ENCODE data around the gene CYP27C1. TPM values are rescaled to one million over a fixed set of nuclear protein-coding genes. Genes with fewer than 3 reads are reported as not detected.

The CYP27C1 gene
- total RNA-seq, result 0.35 TPM
- not detected for polyA plus RNA-seq (ENCODE audit: insufficient read depth, low read depth, low replicate concordance)
- long read RNA-seq, donor 1, result 0 reads
- long read RNA-seq, donor 2, result 0 reads
- long read RNA-seq, donor 3, result 0 reads
- long read RNA-seq, donor 4, result 0 reads
- long read RNA-seq, donor 5, result 0 reads
- long read RNA-seq, donor 6, result 0 reads
- long read RNA-seq, donor 7, partial matches to known transcripts, result 2 of 2 reads
- long read RNA-seq, donor 7, other reads (novel, unspliced or antisense), result 0 of 2 reads
- long read RNA-seq, donor 8, result 0 reads
- long read RNA-seq, donor 9, result 0 reads
- long read RNA-seq, donor 10, result 0 reads

GRCh38 chr2:127220102-127220767, at the start of gene CYP27C1:
CYP27C1 (minus strand) TSS chr2:127220299; CDS start chr2:127220270, 29 bp downstream.
- DNase-seq (peak in 4 of 5 donors; percentile 72 to 84 (median 77)), FAIRE-seq (no peak)
- Histone ChIP-seq H3K9ac (ENCODE audit: low read length in 3 of 3) (peak within 1 kb of the TSS in 1 of 3 donors; percentile 53), H3K27ac (ENCODE audit: low read depth in 2 of 2, low read length in 2 of 2) (no peak within 1 kb of the TSS), H3K27me3 (ENCODE audit: control insufficient read depth, insufficient read depth, low read length) (no peaks in the 10 kb centered on the region), H3K9me3 (ENCODE audit: control insufficient read depth in 2 of 3, insufficient read depth in 1 of 3, low read length in 3 of 3) (no peaks in the 10 kb centered on the region), H3K36me3 (ENCODE audit: control insufficient read depth in 2 of 3, insufficient read depth in 3 of 3, low read length in 3 of 3) (no peaks in the 10 kb centered on the region), H3K4me1 (ENCODE audit: control insufficient read depth in 2 of 3, insufficient read depth in 2 of 3, low read depth in 1 of 3, low read length in 3 of 3) (peaks cover 0 to 7% (median 0%) of the 10 kb centered on the region in 3 donors), H3K4me3 (ENCODE audit: low read length in 3 of 3) (peak within 1 kb of the TSS; percentile 21 to 54 (median 37))
- intact Hi-C loops (cut with DNase I), result no loop called here
- TF ChIP-seq CTCF (IDR thresholded peaks at IDR 0.05; ENCODE audit: borderline replicate concordance, extremely low read depth, insufficient read depth), result no peak

- no peak overlapping the region for H3K27ac ChIP-seq (ENCODE audit: low read depth in 2 of 2, low read length in 2 of 2)
- no peaks in the 10 kb centered on the region for H3K27me3 ChIP-seq (ENCODE audit: control insufficient read depth, insufficient read depth, low read length)
- H3K9ac ChIP-seq (ENCODE audit: low read length in 3 of 3), result no peak overlapping the region
- no peaks in the 10 kb centered on the region for H3K9me3 ChIP-seq (ENCODE audit: control insufficient read depth in 2 of 3, insufficient read depth in 1 of 3, low read length in 3 of 3)
- TF ChIP-seq CTCF (IDR thresholded peaks at IDR 0.05; ENCODE audit: borderline replicate concordance, extremely low read depth, insufficient read depth), result no peak
- DNase-seq (peak in 1 of 5 donors; percentile 22), FAIRE-seq (no peak)
- intact Hi-C loops (cut with DNase I), result no loop called here
- H3K36me3 ChIP-seq (ENCODE audit: control insufficient read depth in 2 of 3, insufficient read depth in 3 of 3, low read length in 3 of 3), result peaks cover 6 to 27% (median 24%) of the 10 kb centered on the region in 3 donors
- H3K4me3 ChIP-seq (ENCODE audit: low read length in 3 of 3), result no peak overlapping the region
- H3K4me1 ChIP-seq (ENCODE audit: control insufficient read depth in 2 of 3, insufficient read depth in 2 of 3, low read depth in 1 of 3, low read length in 3 of 3), result no peaks in the 10 kb centered on the region
Observed at GRCh38 chr2:127261804-127262406, 41.8 kb upstream of the CYP27C1 start.

GRCh38 chr2:127259355-127259754, 39.3 kb upstream of the CYP27C1 start:
- H3K9me3 ChIP-seq (ENCODE audit: control insufficient read depth in 2 of 3, insufficient read depth in 1 of 3, low read length in 3 of 3), result no peaks in the 10 kb centered on the region
- H3K27ac ChIP-seq (ENCODE audit: low read depth in 2 of 2, low read length in 2 of 2), result no peak overlapping the region
- H3K4me3 ChIP-seq (ENCODE audit: low read length in 3 of 3), result no peak overlapping the region
- no peak for TF ChIP-seq CTCF (IDR thresholded peaks at IDR 0.05; ENCODE audit: borderline replicate concordance, extremely low read depth, insufficient read depth)
- FAIRE-seq (no peak), DNase-seq (no peak)
- intact Hi-C loops (cut with DNase I), result no loop called here
- peaks cover 6 to 26% (median 24%) of the 10 kb centered on the region in 3 donors for H3K36me3 ChIP-seq (ENCODE audit: control insufficient read depth in 2 of 3, insufficient read depth in 3 of 3, low read length in 3 of 3)
- no peaks in the 10 kb centered on the region for H3K27me3 ChIP-seq (ENCODE audit: control insufficient read depth, insufficient read depth, low read length)
- no peak overlapping the region for H3K9ac ChIP-seq (ENCODE audit: low read length in 3 of 3)
- H3K4me1 ChIP-seq (ENCODE audit: control insufficient read depth in 2 of 3, insufficient read depth in 2 of 3, low read depth in 1 of 3, low read length in 3 of 3), result no peaks in the 10 kb centered on the region

Data from kidney (tissue), 22 donors.